Measurements from ENCODE around the gene ARL11. TPM values are rescaled to one million over a fixed set of nuclear protein-coding genes. Genes with fewer than 3 reads are reported as not detected.
A peak's percentile ranks its signal among the peaks of the same experiment; 100 is the strongest.
"Not testable (repeated sequence)": the region's sequence is repeated elsewhere in the genome, so short reads cannot be mapped to it uniquely, and the experiment has no call there.

ARL11 gene
- total RNA-seq, 6 donors from 2014 or later: 1.4 to 8.4 (median 4.9) TPM

DNA sequence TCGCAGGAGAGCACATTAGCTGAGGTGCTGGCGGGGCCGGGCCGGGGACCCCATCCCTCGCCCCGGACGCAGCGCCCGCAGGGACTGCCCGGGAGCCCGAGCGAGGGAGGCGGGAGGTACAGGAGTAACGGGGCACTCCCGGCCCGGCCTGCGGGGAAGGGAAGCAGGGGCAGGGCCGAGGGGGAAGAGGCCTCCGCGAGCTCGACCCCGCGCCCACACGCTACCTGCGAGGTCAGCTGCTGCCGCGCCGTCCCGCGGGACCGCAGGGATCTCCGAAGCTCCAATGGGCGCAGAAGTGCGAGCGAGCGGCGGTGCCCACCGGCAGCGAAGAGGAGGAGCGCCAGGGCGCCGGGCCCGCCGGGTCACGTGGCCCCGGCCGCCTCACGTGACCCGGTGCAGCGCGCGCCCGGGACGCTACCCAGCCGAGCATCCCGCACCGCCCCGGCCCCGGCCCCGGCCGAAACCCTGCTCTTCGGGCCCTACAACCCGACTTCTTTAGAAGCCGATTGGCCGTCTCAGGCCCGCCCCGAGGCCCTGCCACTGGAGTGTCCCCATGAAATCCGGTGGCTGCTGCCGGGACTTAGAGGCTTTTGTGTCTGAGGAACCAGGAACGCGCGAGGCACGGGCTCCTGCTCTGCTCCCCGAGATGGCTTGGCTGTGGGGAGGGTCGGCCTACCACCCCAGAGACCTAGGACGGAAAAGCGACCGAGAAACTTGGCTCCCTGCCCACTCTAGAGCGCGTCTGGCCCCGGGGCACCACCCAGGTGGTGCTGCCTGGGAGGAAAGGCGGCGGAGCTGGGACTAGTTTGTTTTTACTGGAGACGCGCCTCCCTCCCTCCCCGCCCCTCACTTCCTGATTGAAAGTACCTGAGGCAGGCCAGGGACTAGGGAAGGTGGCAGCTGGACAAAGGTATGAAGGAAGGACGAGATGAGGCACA lies 42.8 kb upstream of the ARL11 start, which contains the start of gene RCBTB1:
Gene RCBTB1 (minus strand): TSS at position 339 of the 938 bp plus-strand sequence. CDS start 18,279 bp downstream, outside the sequence.
- WGBS, 2 donors: 1% methylated on average over 36 to 52 of the region's 87 CpGs
- DNase-seq (peak; percentile 75 to 95), ATAC-seq (ENCODE audit: low FRiP score in 2 of 2) (peak; percentile 92 to 99)
- TF ChIP-seq, protein P1, sequence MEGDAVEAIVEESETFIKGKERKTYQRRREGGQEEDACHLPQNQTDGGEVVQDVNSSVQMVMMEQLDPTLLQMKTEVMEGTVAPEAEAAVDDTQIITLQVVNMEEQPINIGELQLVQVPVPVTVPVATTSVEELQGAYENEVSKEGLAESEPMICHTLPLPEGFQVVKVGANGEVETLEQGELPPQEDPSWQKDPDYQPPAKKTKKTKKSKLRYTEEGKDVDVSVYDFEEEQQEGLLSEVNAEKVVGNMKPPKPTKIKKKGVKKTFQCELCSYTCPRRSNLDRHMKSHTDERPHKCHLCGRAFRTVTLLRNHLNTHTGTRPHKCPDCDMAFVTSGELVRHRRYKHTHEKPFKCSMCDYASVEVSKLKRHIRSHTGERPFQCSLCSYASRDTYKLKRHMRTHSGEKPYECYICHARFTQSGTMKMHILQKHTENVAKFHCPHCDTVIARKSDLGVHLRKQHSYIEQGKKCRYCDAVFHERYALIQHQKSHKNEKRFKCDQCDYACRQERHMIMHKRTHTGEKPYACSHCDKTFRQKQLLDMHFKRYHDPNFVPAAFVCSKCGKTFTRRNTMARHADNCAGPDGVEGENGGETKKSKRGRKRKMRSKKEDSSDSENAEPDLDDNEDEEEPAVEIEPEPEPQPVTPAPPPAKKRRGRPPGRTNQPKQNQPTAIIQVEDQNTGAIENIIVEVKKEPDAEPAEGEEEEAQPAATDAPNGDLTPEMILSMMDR (IDR thresholded peaks at IDR 0.05): peak in 2 of 6 experiments; percentile 13 to 20
- TF ChIP-seq EP300 (IDR thresholded peaks at IDR 0.05) (no peak), POLR2A (IDR thresholded peaks at IDR 0.05) (peak in 3 of 4 donors; percentile 42 to 73 (median 47))
- no peaks in the 10 kb centered on the region for H3K9me3 ChIP-seq
- H3K4me1 ChIP-seq: peaks cover 4 to 13% (median 7%) of the 10 kb centered on the region in 4 donors
- H3K27me3 ChIP-seq: no peaks in the 10 kb centered on the region
- H3K27ac ChIP-seq: peak within 1 kb of the TSS; percentile 76 to 89 (median 82)
- peaks cover 0 to 3% (median under 1%) of the 10 kb centered on the region in 4 donors for H3K36me3 ChIP-seq
- peak within 1 kb of the TSS; percentile 75 to 95 (median 86) for H3K4me3 ChIP-seq

DNA sequence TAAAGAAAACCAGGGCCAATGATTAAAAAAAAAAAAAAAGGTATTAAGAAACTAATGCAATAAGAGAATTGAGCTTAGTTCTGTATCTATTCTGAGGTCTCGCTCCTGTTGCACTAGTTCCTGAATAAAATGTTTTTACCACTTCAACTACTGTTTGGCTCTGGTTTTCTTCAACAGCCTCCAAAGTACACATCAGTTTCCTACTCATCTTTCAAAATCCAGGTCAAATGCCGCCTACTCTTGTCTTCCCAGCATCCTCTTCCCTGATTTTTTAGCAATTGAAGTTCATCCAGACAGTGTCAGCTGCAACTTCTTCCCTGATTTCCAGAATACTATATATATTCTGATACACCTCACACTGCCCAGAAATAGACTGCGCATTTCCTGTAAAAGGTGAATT lies 41.6 kb upstream of the ARL11 start:
- no peaks in the 10 kb centered on the region for H3K27me3 ChIP-seq
- H3K27ac ChIP-seq: peak overlapping the region in 1 of 4 donors; percentile 89
- peaks cover 4 to 13% (median 7%) of the 10 kb centered on the region in 4 donors for H3K4me1 ChIP-seq
- TF ChIP-seq, protein P1 (IDR thresholded peaks at IDR 0.05): no peak
- TF ChIP-seq POLR2A (IDR thresholded peaks at IDR 0.05) (no peak), POLR2AphosphoS5 (IDR thresholded peaks at IDR 0.05) (no peak), EP300 (IDR thresholded peaks at IDR 0.05) (no peak)
- DNase-seq (no peak), ATAC-seq (ENCODE audit: low FRiP score in 2 of 2) (no peak)
- 91 to 93% methylated on average over 3 of the region's 3 CpGs for WGBS, 2 donors
- H3K9me3 ChIP-seq: no peaks in the 10 kb centered on the region
- no peak overlapping the region for H3K4me3 ChIP-seq
- no peaks in the 10 kb centered on the region for H3K36me3 ChIP-seq

DNA sequence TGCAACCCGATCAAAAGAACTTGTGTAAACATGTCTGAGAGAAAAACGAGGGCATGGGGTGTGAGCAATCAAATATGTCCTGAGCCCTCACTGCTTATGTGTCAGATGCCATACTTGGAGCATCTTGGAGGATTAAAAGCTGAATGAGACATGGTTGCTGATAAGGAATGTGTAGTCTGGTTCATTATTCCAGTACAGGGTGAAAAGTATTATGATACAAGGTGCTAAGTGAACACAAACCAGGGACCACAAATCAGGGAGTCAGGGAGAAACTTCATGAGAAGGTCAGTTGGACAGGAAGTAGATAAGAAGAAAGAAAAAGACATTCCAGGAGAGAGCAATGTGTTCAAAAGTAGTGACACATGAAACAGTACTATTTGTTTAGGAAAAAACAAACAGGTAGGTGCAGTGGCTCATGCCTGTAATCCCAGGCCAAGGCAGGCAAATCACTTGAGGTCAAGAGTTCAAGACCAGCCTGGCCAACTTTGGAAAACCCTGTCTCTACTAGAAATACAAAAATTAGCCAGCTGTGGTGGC lies 40.9 kb upstream of the ARL11 start:
- TF ChIP-seq EP300 (IDR thresholded peaks at IDR 0.05): no peak
- TF ChIP-seq, protein P1 (IDR thresholded peaks at IDR 0.05): no peak
- TF ChIP-seq POLR2A (IDR thresholded peaks at IDR 0.05): no peak
- TF ChIP-seq POLR2AphosphoS5 (IDR thresholded peaks at IDR 0.05): no peak
- H3K4me1 ChIP-seq: peaks cover 4 to 13% (median 7%) of the 10 kb centered on the region in 4 donors
- no peak for ATAC-seq (ENCODE audit: low FRiP score in 2 of 2)
- H3K27ac ChIP-seq: no peak overlapping the region
- 27 to 56% methylated on average over 2 of the region's 2 CpGs for WGBS, 2 donors
- DNase-seq: no peak
- no peaks in the 10 kb centered on the region for H3K27me3 ChIP-seq
- no peaks in the 10 kb centered on the region for H3K9me3 ChIP-seq
- H3K4me3 ChIP-seq: no peak overlapping the region
- no peaks in the 10 kb centered on the region for H3K36me3 ChIP-seq

DNA sequence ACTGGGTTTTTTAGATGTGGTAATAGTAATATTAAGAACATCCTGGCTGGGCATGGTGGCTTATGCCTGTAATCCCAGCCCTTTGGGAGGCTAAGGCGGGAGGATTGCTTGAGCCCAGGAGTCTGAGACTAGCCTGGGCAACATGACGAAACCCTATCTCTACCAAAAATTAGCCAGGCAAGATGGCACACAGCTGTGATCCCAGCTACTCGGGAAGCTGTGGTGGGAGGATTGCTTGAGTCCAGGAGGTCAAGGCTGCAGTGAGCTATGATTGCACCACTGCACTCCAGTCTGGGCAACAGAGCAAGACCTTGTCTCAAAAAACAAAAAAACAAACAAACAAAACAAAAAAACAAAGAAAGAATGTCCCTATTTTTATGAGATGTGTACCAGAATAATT lies 37.6 kb upstream of the ARL11 start:
- H3K4me1 ChIP-seq; H3K4me3 ChIP-seq; H3K9me3 ChIP-seq; H3K36me3 ChIP-seq; H3K27me3 ChIP-seq; ATAC-seq (ENCODE audit: low FRiP score in 2 of 2); DNase-seq; H3K27ac ChIP-seq: not testable (repeated sequence)
- WGBS, 2 donors: 82 to 86% methylated on average over 3 of the region's 3 CpGs

DNA sequence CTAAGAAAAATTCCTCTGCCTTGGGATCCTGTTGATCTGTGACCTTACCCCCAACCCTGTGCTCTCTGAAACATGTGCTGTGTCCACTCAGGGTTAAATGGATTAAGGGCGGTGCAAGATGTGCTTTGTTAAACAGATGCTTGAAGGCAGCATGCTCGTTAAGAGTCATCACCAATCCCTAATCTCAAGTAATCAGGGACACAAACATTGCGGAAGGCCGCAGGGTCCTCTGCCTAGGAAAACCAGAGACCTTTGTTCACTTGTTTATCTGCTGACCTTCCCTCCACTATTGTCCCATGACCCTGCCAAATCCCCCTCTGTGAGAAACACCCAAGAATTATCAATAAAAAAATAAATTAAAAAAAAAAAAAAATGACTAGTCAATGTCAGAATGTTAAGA lies 34.4 kb upstream of the ARL11 start:
- H3K4me1 ChIP-seq; H3K27ac ChIP-seq; H3K36me3 ChIP-seq; H3K4me3 ChIP-seq; H3K27me3 ChIP-seq; H3K9me3 ChIP-seq; DNase-seq; ATAC-seq (ENCODE audit: low FRiP score in 2 of 2): not testable (repeated sequence)
- WGBS, 2 donors: 80 to 100% methylated on average over 1 of the region's 4 CpGs
